HepG2 (cell line): ENCODE data around the gene TMEM217. TPM values are rescaled to one million over a fixed set of nuclear protein-coding genes. Genes with fewer than 3 reads are reported as not detected.
A peak's percentile ranks its signal among the peaks of the same experiment; 100 is the strongest.

ENCODE experiments used
- DZIP1 ChIP-seq: sonication (generic); formaldehyde crosslinking; IDR thresholded peaks from 2 replicates; pipeline ENCODE4 v1.5.0; 2020; ENCODE audit warnings: mild to moderate bottlenecking, missing genetic modification reagents
- HMGXB3 ChIP-seq: sonication (generic); formaldehyde crosslinking; IDR thresholded peaks from 2 replicates; pipeline ENCODE4 v1.4.0; 2020; ENCODE audit warnings: missing genetic modification reagents, borderline replicate concordance
- IRF9 ChIP-seq: sonication (generic); formaldehyde crosslinking; IDR thresholded peaks from 2 replicates; pipeline ENCODE4 v1.8.0; 2022; ENCODE audit warnings: missing genetic modification reagents, mild to moderate bottlenecking, borderline replicate concordance
- KDM3A ChIP-seq: IDR thresholded peaks from 2 replicates; pipeline ENCODE4 v1.6.1; 2018; ENCODE audit warnings: low read depth, missing compliant biosample characterization
- KDM5A ChIP-seq: fragments of 200-600 bp; sonication (generic); IDR thresholded peaks from 2 replicates; pipeline ENCODE4 v1.7.0; 2018; ENCODE audit warnings: antibody characterized with exemption, mild to moderate bottlenecking, low read length, borderline replicate concordance
- PAX8 ChIP-seq: sonication (generic); formaldehyde crosslinking; IDR thresholded peaks from 2 replicates; pipeline ENCODE4 v1.8.0; 2022; ENCODE audit warnings: mild to moderate bottlenecking, missing genetic modification reagents, borderline replicate concordance
- PRMT3 ChIP-seq: sonication (generic); formaldehyde crosslinking; IDR thresholded peaks from 2 replicates; pipeline ENCODE4 v1.8.1; 2022; ENCODE audit warnings: low read depth, mild to moderate bottlenecking, moderate library complexity, missing genetic modification reagents, borderline replicate concordance
- SKI ChIP-seq: fragments of 450-650 bp; IDR thresholded peaks from one replicate; pipeline ENCODE4 v1.6.1; 2018; ENCODE audit warnings: mild to moderate bottlenecking; ENCODE audit not compliant: partially characterized antibody
- SP5 ChIP-seq: IDR thresholded peaks from 2 replicates; pipeline ENCODE4 v1.6.1; 2016; ENCODE audit warnings: low read depth, borderline replicate concordance
- STAT6 ChIP-seq: sonication (generic); formaldehyde crosslinking; IDR thresholded peaks from 2 replicates; pipeline ENCODE4 v1.4.0; 2020; ENCODE audit warnings: missing genetic modification reagents, mild to moderate bottlenecking, borderline replicate concordance
- ZBTB26 ChIP-seq: IDR thresholded peaks from 2 replicates; pipeline ENCODE4 v1.6.1; 2016; ENCODE audit warnings: missing compliant biosample characterization, missing genetic modification reagents, borderline replicate concordance
- ZFP36L2 ChIP-seq: sonication (generic); formaldehyde crosslinking; IDR thresholded peaks from 2 replicates; pipeline ENCODE4 v1.4.0; 2020; ENCODE audit warnings: missing genetic modification reagents
- ZNF501 ChIP-seq: sonication (generic); formaldehyde crosslinking; IDR thresholded peaks from 2 replicates; pipeline ENCODE4 v1.5.1; 2020; ENCODE audit warnings: mild to moderate bottlenecking, moderate library complexity, missing genetic modification reagents
- ZNF737 ChIP-seq: sonication (generic); formaldehyde crosslinking; IDR thresholded peaks from 2 replicates; pipeline ENCODE4 v1.5.0; 2020; ENCODE audit warnings: missing genetic modification reagents, mild to moderate bottlenecking, borderline replicate concordance
- polyA plus RNA-seq, 8 experiments: library from polyadenylated mRNA; depleted of rRNA in 3 of 8; stranded (reverse) in 7 of 8; unstranded in 1 of 8; fragments of >200 nt; fragmentation: Illumina TruSeq in 4 of 8; extraction: Trizol in 4 of 8; gene quantifications; 2 replicates each; pipeline versions ENCODE4 v1.2.1 to v1.2.3, GENCODE V29; 2011 to 2016; ENCODE audit warnings: low read depth in 4 of 8, missing spikeins in 1 of 8, mixed read lengths in 1 of 8; ENCODE audit not compliant: insufficient read depth in 1 of 8
- total RNA-seq, 5 experiments: library from RNA; depleted of rRNA; stranded (reverse); fragments of >200 nt; fragmentation: Illumina TruSeq; extraction: Trizol; gene quantifications; 2 replicates each; pipeline ENCODE4 v1.2.3, GENCODE V29; 2016; ENCODE audit warnings: low read depth in 1 of 5

TMEM217 gene
- total and polyA plus RNA-seq, 2 of the 13 experiments (the other 11 are each of a cell fraction or from before 2014, with no cell fraction given) = 2.3 to 3.4 TPM

GRCh38 chr6:37244430-37245310 lies 13.3 kb downstream of the TMEM217 start (continued):
- TF ChIP-seq KDM5A = no peak
- no peak for TF ChIP-seq ZNF737 (CRISPR knock-in tag)
- TF ChIP-seq PRMT3 (CRISPR knock-in tag) = 0 out of 2 replicates have a peak, but pooled peaks have one; percentile 70
- 0 out of 2 replicates have a peak, but pooled peaks have one; percentile 58 for TF ChIP-seq STAT6 (CRISPR knock-in tag)
- TF ChIP-seq ZFP36L2 (CRISPR knock-in tag) = no peak
- peak; percentile 72 for TF ChIP-seq HMGXB3
- peak; percentile 79; the same call in 1 of the 2 replicates for TF ChIP-seq IRF9 (CRISPR knock-in tag)
- TF ChIP-seq DZIP1 (CRISPR knock-in tag) = peak; percentile 84
- TF ChIP-seq SP5 (CRISPR knock-in tag) = no peak
- TF ChIP-seq KDM3A (CRISPR knock-in tag) = 0 out of 2 replicates have a peak, but pooled peaks have one; percentile 21
- 0 out of 2 replicates have a peak, but pooled peaks have one; percentile 66 for TF ChIP-seq PAX8 (CRISPR knock-in tag)
- TF ChIP-seq SKI = peak; percentile 56
- TF ChIP-seq ZBTB26 = 0 out of 2 replicates have a peak, but pooled peaks have one; percentile 34
- TF ChIP-seq ZNF501 (CRISPR knock-in tag) = 0 out of 2 replicates have a peak, but pooled peaks have one; percentile 57
